Kidney epithelial cell (primary cell): Measurements from ENCODE around the gene PC. TPM values are rescaled to one million over a fixed set of nuclear protein-coding genes. Genes with fewer than 3 reads are reported as not detected.

Experiments
- DNase-seq: peaks from one replicate; pipeline ENCODE4 v3.0.0-alpha.2; 2010; ENCODE audit warnings: low read depth
- H3K27me3 ChIP-seq: 2 replicates; pipeline ENCODE4 v1.6.0; 2011; ENCODE audit warnings: low read length; ENCODE audit not compliant: control insufficient read depth, insufficient read depth
- H3K36me3 ChIP-seq: 2 replicates; pipeline ENCODE4 v1.5.1; 2011; ENCODE audit warnings: low read length; ENCODE audit not compliant: control insufficient read depth, insufficient read depth
- H3K4me3 ChIP-seq: 2 replicates; pipeline ENCODE4 v1.5.1; 2011; ENCODE audit warnings: low read depth, mild to moderate bottlenecking, control low read depth, low read length
- CTCF ChIP-seq: IDR thresholded peaks from 2 replicates; pipeline ENCODE4 v1.5.1; 2011; ENCODE audit warnings: mild to moderate bottlenecking, moderate library complexity, low read length, control low read depth, inconsistent platforms; ENCODE audit not compliant: insufficient read depth, poor library complexity, severe bottlenecking
- total RNA-seq: library from RNA; depleted of rRNA; stranded (reverse); fragments of >200 nt; gene quantifications from 2 replicates; pipeline ENCODE4 v1.2.3, GENCODE V29; 2015

The PC gene
- total RNA-seq, 1 donor from 2014 or later, result 10.1 TPM

- Histone ChIP-seq H3K4me3 (no peak overlapping the region), H3K27me3 (peaks cover 7% of the 10 kb centered on the region), H3K36me3 (no peaks in the 10 kb centered on the region)
- no peak for DNase-seq
- no peak for TF ChIP-seq CTCF
These were observed 79.2 kb downstream of the PC start for GRCh38 chr11:66879000-66879399.

DNA sequence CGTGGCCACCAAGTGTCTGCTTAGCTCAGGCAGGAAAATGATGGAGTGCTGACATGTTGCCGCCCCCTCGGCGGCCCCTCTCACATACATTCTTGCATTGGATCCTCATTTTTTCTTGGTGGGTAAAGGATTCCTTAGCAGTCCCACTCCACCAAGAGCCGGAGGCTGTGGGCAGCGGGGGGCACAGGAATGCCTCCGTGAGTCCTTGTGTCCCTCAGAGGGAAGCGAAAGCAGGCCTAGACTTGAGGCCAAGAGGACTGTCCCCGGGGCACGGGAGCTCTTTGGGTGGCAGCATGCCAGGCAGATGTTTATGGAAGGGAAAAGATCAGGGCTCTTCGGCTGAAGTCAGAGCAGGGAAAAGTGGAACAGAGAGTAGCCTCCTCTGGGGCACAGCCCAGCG, 79.7 kb downstream of the PC start:
- Histone ChIP-seq H3K27me3 (peaks cover 7% of the 10 kb centered on the region), H3K36me3 (no peaks in the 10 kb centered on the region), H3K4me3 (no peak overlapping the region)
- no peak for DNase-seq
- TF ChIP-seq CTCF, result no peak

DNA sequence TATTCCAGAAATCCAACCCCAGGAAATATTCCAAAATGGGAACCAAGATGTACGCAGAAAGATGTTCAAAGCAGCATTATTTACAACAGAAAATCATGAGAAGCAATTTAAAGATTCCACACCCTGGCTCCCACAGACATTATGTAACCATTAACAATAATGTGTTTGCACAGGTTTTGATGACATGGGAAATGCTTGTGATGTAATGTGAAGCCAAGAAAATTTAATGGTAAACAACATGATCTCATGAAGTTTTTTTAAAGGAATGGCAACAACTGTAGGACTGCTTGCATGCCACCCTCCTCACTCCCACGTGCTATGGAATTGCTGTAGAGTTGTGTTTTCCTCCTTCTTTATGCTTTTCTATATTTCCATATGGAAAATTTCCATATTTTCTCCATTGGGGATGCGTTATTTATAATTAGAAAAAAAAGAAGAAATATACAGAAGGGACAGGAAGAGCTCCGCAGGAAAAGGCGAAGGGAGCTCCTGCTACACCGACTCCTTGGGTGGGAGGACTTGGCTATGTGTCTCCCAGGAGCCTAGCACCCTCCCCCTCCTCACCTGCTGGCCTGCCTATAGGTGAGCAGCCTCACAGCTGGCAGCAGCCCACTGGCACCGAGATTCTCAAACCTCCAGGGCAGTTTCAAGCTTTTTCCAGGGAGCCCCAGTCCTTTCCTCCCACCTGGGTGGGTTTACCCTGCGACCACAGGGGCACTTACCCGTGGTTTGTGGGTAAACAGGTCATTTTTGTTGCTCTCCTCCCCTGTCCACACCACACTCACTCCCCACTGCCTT, 80.4 kb downstream of the PC start:
- no peak for DNase-seq
- Histone ChIP-seq H3K36me3 (no peaks in the 10 kb centered on the region), H3K27me3 (peaks cover 7% of the 10 kb centered on the region), H3K4me3 (no peak overlapping the region)
- TF ChIP-seq CTCF, result no peak

DNA sequence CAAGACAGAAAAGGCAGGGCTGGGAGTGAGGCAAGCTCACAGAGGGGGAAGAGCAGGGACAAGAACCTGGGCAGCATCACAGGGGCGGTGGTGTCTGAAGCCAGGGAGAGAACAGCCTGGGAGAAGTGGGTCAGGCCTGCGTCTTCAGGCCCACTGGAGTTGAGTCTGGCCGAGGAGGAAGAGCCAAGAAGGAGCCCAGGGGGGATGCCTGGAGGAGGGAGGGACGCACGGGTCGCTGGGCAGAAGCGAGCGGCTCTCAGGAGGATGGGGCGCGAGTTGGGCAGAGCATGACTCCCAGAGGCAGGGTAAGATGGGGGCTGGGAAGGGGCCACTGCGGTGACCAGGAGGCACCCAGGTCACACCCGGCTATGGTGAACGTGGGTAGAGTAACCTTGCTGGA, 82.8 kb downstream of the PC start:
- Histone ChIP-seq H3K4me3 (no peak overlapping the region), H3K36me3 (no peaks in the 10 kb centered on the region), H3K27me3 (peaks cover 7% of the 10 kb centered on the region)
- no peak for DNase-seq
- no peak for TF ChIP-seq CTCF

DNA sequence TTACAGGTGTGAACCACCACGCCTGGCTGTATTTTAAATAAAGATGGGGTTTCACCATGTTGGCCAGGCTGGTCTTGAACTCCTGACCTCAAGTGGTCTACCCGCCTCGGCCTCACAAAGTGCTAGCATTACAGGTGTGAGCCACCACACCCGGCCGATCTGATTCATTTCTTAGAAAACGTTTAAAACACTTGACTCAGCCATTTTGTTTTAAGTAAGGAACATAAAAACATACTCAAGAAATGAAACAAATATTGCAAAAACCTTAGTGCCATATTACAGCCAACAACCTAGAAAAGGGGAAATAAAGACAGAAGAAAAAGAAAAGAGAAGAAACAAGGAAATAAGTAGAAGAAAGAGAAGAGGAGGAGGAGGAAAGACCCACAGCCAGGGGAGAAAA, 84.0 kb downstream of the PC start:
- DNase-seq, result no peak
- TF ChIP-seq CTCF, result no peak
- Histone ChIP-seq H3K27me3 (peaks cover 7% of the 10 kb centered on the region), H3K36me3 (no peaks in the 10 kb centered on the region), H3K4me3 (no peak overlapping the region)

GRCh38 chr11:66871521-66871901, 86.7 kb downstream of the PC start:
- no peak overlapping the region for H3K4me3 ChIP-seq
- H3K36me3 ChIP-seq, result no peaks in the 10 kb centered on the region
- no peak for TF ChIP-seq CTCF
- no peak for DNase-seq
- H3K27me3 ChIP-seq, result peaks cover 6% of the 10 kb centered on the region
